ENCODE data around the gene ITGA6.

The ITGA6 gene

DNA sequence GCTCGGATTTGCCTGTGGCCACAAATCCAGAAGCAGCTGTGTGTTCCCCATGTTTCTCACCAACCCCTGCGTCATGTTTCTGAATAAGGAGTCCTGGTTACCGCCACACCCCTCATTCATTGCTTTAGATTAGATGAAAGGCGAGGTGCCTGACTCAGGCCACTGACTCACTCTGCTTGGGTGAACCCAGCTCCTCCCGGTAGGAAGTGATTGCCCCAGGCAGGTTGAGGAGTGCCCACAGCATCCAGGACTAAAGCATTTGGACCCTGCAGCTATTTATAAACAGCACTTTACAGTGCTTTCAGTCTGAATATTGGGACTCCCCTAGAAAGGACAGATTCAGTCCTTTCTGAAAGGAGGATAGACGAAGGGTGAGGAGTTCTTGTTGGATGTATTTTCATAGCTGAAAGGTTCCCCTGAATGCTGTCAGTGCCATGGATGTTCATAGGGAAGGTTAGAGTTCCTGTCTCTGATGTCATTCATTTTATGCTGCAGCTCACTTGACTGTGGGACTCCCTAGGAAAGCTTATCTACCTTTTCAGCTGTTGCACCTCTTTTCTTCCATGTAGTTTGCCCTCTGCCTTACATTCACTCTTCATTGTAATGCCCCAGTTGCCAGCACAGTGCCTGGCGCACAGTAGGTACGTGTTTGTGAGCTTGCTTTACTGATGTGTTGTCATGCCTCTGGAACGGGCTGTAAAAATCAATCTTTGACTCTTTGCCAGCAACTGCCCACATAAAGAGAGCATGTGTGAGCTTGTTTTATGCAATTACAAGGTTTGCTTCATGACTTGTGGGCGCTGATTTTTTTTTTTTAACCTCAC is 14.9 kb downstream of the ITGA6 start:
- TF ChIP-seq, protein P1, sequence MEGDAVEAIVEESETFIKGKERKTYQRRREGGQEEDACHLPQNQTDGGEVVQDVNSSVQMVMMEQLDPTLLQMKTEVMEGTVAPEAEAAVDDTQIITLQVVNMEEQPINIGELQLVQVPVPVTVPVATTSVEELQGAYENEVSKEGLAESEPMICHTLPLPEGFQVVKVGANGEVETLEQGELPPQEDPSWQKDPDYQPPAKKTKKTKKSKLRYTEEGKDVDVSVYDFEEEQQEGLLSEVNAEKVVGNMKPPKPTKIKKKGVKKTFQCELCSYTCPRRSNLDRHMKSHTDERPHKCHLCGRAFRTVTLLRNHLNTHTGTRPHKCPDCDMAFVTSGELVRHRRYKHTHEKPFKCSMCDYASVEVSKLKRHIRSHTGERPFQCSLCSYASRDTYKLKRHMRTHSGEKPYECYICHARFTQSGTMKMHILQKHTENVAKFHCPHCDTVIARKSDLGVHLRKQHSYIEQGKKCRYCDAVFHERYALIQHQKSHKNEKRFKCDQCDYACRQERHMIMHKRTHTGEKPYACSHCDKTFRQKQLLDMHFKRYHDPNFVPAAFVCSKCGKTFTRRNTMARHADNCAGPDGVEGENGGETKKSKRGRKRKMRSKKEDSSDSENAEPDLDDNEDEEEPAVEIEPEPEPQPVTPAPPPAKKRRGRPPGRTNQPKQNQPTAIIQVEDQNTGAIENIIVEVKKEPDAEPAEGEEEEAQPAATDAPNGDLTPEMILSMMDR (IDR thresholded peaks at IDR 0.05; ENCODE audit: poor library complexity, severe bottlenecking): no peak
- Histone ChIP-seq H3K36me3 (ENCODE audit: low read depth) (peaks cover 5% of the 10 kb centered on the region), H3K9me3 (ENCODE audit: severe bottlenecking) (no peaks in the 10 kb centered on the region), H3K4me1 (ENCODE audit: insufficient read depth, poor library complexity, severe bottlenecking) (peaks cover 77% of the 10 kb centered on the region), H3K4me3 (ENCODE audit: severe bottlenecking) (no peak overlapping the region), H3K27me3 (ENCODE audit: insufficient read depth, poor library complexity, severe bottlenecking) (no peaks in the 10 kb centered on the region), H3K27ac (ENCODE audit: poor library complexity, severe bottlenecking) (peak overlapping the region; percentile 98)
- peak; percentile 99 for DNase-seq (ENCODE audit: low spot score)
- ATAC-seq (ENCODE audit: low read depth): peak; percentile 85

DNA sequence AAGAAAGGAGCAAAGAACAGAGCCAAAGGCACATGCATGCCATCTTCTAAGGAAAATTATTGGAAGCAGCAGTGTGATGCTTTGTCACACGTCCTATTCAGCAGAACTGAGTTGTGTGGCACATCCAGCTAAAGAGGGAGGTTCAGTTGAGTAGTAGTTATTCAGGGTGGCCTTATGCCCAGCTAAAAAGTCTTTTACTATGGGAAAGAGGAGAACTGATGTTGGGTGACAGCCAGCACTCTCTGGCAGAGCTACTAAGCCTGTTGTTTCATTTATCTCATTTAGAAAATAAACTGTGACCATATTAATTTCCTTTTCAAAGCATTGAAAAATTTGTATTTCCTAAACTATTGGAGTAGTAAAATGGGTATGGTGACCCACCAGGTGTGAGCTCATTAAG is 18.5 kb downstream of the ITGA6 start:
- no peaks in the 10 kb centered on the region for H3K27me3 ChIP-seq (ENCODE audit: insufficient read depth, poor library complexity, severe bottlenecking)
- DNase-seq (ENCODE audit: low spot score): no peak
- peak overlapping the region; percentile 98 for H3K27ac ChIP-seq (ENCODE audit: poor library complexity, severe bottlenecking)
- H3K9me3 ChIP-seq (ENCODE audit: severe bottlenecking): no peaks in the 10 kb centered on the region
- peaks cover 75% of the 10 kb centered on the region for H3K4me1 ChIP-seq (ENCODE audit: insufficient read depth, poor library complexity, severe bottlenecking)
- TF ChIP-seq, protein P1 (IDR thresholded peaks at IDR 0.05; ENCODE audit: poor library complexity, severe bottlenecking): no peak
- no peak for ATAC-seq (ENCODE audit: low read depth)
- no peak overlapping the region for H3K4me3 ChIP-seq (ENCODE audit: severe bottlenecking)
- H3K36me3 ChIP-seq (ENCODE audit: low read depth): peaks cover 5% of the 10 kb centered on the region

DNA sequence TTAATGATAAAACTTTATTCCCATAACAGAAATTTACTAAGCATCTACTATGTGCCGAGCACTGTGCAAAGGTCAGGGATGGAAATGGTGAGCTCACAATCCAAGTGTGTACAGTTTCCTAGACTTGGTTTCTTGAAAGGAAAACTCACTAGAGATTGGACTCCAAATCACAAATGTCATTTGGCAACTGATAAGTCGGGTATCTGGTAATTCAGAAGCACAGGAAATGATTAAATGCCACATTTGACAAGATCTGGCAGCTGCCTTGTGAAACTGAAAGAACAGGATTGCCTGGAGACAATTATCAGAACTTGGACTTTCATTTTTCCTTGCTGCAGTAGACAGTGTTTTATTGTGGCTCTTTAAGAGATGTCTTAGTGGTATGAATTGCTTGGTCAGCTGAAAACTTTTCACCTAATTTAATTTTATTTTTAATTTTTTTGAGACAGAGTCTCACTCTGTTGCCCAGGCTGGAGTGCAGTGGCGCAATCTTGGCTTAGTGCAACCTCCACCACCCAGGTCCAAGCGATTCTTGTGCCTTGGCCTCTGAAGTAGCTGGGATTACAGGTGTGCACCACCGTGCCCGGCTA is 19.2 kb downstream of the ITGA6 start:
- DNase-seq (ENCODE audit: low spot score) (no peak), ATAC-seq (ENCODE audit: low read depth) (no peak)
- Histone ChIP-seq H3K9me3 (ENCODE audit: severe bottlenecking) (no peaks in the 10 kb centered on the region), H3K4me1 (ENCODE audit: insufficient read depth, poor library complexity, severe bottlenecking) (peaks cover 68% of the 10 kb centered on the region), H3K27ac (ENCODE audit: poor library complexity, severe bottlenecking) (peak overlapping the region; percentile 98), H3K36me3 (ENCODE audit: low read depth) (peaks cover 10% of the 10 kb centered on the region), H3K27me3 (ENCODE audit: insufficient read depth, poor library complexity, severe bottlenecking) (no peaks in the 10 kb centered on the region), H3K4me3 (ENCODE audit: severe bottlenecking) (no peak overlapping the region)
- TF ChIP-seq, protein P1 (IDR thresholded peaks at IDR 0.05; ENCODE audit: poor library complexity, severe bottlenecking): no peak

DNA sequence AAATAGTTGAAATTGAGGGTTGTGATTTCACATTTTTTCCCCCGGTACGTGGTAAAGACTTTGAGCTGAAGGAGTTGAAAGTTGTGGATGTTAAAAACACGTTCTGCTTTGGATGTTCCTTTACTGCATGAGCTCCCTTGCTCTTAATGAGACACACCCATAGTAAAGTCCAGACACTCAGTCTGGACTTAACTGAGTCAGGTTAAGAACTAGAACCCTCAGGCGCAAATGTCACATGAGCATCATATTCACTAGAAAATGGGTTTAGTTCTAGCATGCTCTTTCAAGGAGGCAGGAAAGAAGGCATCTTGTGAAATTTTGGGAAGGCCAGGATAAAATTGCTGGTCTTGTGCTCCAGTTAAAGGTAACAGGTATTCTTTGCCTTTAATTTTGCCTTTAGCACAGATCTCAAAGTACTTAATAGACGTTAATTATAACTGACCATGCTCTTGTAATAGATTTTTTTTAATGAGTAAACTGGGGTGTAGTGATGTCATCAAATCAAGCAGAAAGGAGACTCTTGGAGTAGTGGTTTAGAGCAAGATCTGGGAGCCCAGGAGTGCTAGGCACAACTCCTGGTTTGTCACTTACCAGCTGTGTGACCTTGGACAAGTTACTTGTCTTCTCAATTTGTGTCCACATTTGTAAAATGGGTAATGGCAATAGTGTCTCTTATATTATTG is 20.6 kb downstream of the ITGA6 start:
- H3K9me3 ChIP-seq (ENCODE audit: severe bottlenecking): no peaks in the 10 kb centered on the region
- no peak for DNase-seq (ENCODE audit: low spot score)
- peaks cover 14% of the 10 kb centered on the region for H3K36me3 ChIP-seq (ENCODE audit: low read depth)
- H3K4me3 ChIP-seq (ENCODE audit: severe bottlenecking): no peak overlapping the region
- no peaks in the 10 kb centered on the region for H3K27me3 ChIP-seq (ENCODE audit: insufficient read depth, poor library complexity, severe bottlenecking)
- TF ChIP-seq, protein P1 (IDR thresholded peaks at IDR 0.05; ENCODE audit: poor library complexity, severe bottlenecking): no peak
- peaks cover 66% of the 10 kb centered on the region for H3K4me1 ChIP-seq (ENCODE audit: insufficient read depth, poor library complexity, severe bottlenecking)
- ATAC-seq (ENCODE audit: low read depth): peak; percentile 62
- peak overlapping the region; percentile 98 for H3K27ac ChIP-seq (ENCODE audit: poor library complexity, severe bottlenecking)
